GM06990 (cell line): ENCODE data around the gene NDUFS6.

Experiments used
- DNase-seq: peaks from one replicate; pipeline ENCODE4 v3.0.0-alpha.2; 2011; ENCODE audit not compliant: insufficient read length; ENCODE audit errors: extremely low read depth
- H3K27me3 ChIP-seq: replicated peaks from 2 replicates; pipeline ENCODE4 v1.6.0; 2011; ENCODE audit warnings: low read length; ENCODE audit not compliant: control insufficient read depth, insufficient read depth
- H3K36me3 ChIP-seq: 2 replicates; pipeline ENCODE4 v1.5.1; 2011; ENCODE audit warnings: low read length; ENCODE audit not compliant: control insufficient read depth, insufficient read depth
- H3K4me3 ChIP-seq: replicated peaks from 2 replicates; pipeline ENCODE4 v1.5.1; 2011; ENCODE audit warnings: low read depth, mild to moderate bottlenecking, control low read depth, low read length
- CTCF ChIP-seq: IDR thresholded peaks from 2 replicates; pipeline ENCODE4 v1.5.1; 2011; ENCODE audit warnings: low read length, control low read depth, mild to moderate bottlenecking, inconsistent platforms; ENCODE audit not compliant: insufficient read depth, poor library complexity, severe bottlenecking

NDUFS6 gene

GRCh38 chr5:1782385-1783215 lies 18.6 kb upstream of the NDUFS6 start:
- Histone ChIP-seq H3K27me3 (no peaks in the 10 kb centered on the region), H3K4me3 (no peak overlapping the region), H3K36me3 (no peaks in the 10 kb centered on the region)
- no peak for TF ChIP-seq CTCF
- no peak for DNase-seq

GRCh38 chr5:1783216-1783554 lies 18.0 kb upstream of the NDUFS6 start:
- TF ChIP-seq CTCF = no peak
- peak; percentile 57 for DNase-seq
- no peaks in the 10 kb centered on the region for H3K36me3 ChIP-seq
- no peak overlapping the region for H3K4me3 ChIP-seq
- no peaks in the 10 kb centered on the region for H3K27me3 ChIP-seq

- no peak for DNase-seq
- no peaks in the 10 kb centered on the region for H3K36me3 ChIP-seq
- TF ChIP-seq CTCF = no peak
- no peaks in the 10 kb centered on the region for H3K27me3 ChIP-seq
- H3K4me3 ChIP-seq = no peak overlapping the region
Observed at GRCh38 chr5:1784197-1785050, 16.8 kb upstream of the NDUFS6 start.

GRCh38 chr5:1785062-1785461 lies 16.1 kb upstream of the NDUFS6 start:
- no peaks in the 10 kb centered on the region for H3K36me3 ChIP-seq
- DNase-seq = no peak
- no peak for TF ChIP-seq CTCF
- H3K4me3 ChIP-seq = no peak overlapping the region
- no peaks in the 10 kb centered on the region for H3K27me3 ChIP-seq

GRCh38 chr5:1785984-1786383 lies 15.2 kb upstream of the NDUFS6 start:
- H3K27me3 ChIP-seq = no peaks in the 10 kb centered on the region
- no peak for TF ChIP-seq CTCF

More at GRCh38 chr5:1785984-1786383, 15.2 kb upstream of the NDUFS6 start:
- H3K4me3 ChIP-seq = no peak overlapping the region
- no peak for DNase-seq
- no peaks in the 10 kb centered on the region for H3K36me3 ChIP-seq
